Neural cell (in vitro differentiated cells): ENCODE results near the gene OTUB2.

ENCODE experiments used
- CTCF ChIP-seq: fragments of 450-650 bp; IDR thresholded peaks from 2 replicates; pipeline ENCODE4 v1.5.1; 2014; ENCODE audit warnings: antibody characterized with exemption, mild to moderate bottlenecking, moderate library complexity; ENCODE audit not compliant: poor library complexity, severe bottlenecking
- EP300 ChIP-seq: fragments of 450-650 bp; conservative IDR thresholded peaks from 2 replicates; pipeline ENCODE4 v1.6.1; 2014; ENCODE audit warnings: antibody characterized with exemption, mild to moderate bottlenecking, moderate library complexity; ENCODE audit not compliant: poor library complexity, severe bottlenecking
- EZH2 ChIP-seq: fragments of 200-600, 300-800 bp; shearing (Covaris generic), sonication (generic); IDR thresholded peaks from 2 replicates; pipeline ENCODE4 v1.6.1; 2014; ENCODE audit warnings: antibody characterized with exemption, low read length, borderline replicate concordance, mild to moderate bottlenecking; ENCODE audit not compliant: insufficient read depth, poor library complexity, severe bottlenecking
- MXI1 ChIP-seq: fragments of 450-650 bp; conservative IDR thresholded peaks from 2 replicates; pipeline ENCODE4 v1.6.1; 2014; ENCODE audit warnings: antibody characterized with exemption, mild to moderate bottlenecking; ENCODE audit not compliant: poor library complexity, severe bottlenecking
- POLR2AphosphoS5 ChIP-seq: IDR thresholded peaks from 2 replicates; pipeline ENCODE4 v1.6.1; 2012
- RAD21 ChIP-seq: fragments of 450-650 bp; conservative IDR thresholded peaks from 2 replicates; pipeline ENCODE4 v1.6.1; 2014; ENCODE audit warnings: antibody characterized with exemption, mild to moderate bottlenecking, moderate library complexity
- TAF1 ChIP-seq: IDR thresholded peaks from 2 replicates; pipeline ENCODE4 v1.6.1; 2012; ENCODE audit warnings: low read depth
- TF ChIP-seq, protein P1 (sequence below): IDR thresholded peaks from 2 replicates; pipeline ENCODE4 v1.6.1; 2012; ENCODE audit warnings: borderline replicate concordance

DNA sequence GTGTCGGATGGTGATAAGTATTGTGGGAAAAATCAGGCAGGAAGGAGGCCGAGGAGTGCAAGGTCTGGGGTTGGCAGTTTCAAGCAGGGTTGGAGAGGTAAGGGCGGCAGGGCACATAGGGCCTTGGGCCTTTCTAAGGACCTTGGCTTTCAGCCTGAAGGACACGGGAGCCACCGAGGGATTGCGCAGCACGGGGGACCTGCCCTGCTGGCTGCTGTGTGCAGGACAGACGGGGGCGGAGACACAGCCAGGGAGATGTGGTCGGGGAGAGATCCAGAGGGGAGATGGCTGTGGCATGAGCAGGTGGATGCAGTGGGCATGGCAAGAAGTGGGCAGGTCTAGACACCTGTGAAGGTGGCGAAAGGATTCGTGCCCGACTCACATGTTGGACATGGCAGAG lies 14.7 kb downstream of the OTUB2 start:
- TF ChIP-seq POLR2AphosphoS5 (no peak), CTCF (no peak), EP300 (no peak), TAF1 (no peak), RAD21 (no peak), EZH2 (no peak), MXI1 (no peak)
- TF ChIP-seq, protein P1, sequence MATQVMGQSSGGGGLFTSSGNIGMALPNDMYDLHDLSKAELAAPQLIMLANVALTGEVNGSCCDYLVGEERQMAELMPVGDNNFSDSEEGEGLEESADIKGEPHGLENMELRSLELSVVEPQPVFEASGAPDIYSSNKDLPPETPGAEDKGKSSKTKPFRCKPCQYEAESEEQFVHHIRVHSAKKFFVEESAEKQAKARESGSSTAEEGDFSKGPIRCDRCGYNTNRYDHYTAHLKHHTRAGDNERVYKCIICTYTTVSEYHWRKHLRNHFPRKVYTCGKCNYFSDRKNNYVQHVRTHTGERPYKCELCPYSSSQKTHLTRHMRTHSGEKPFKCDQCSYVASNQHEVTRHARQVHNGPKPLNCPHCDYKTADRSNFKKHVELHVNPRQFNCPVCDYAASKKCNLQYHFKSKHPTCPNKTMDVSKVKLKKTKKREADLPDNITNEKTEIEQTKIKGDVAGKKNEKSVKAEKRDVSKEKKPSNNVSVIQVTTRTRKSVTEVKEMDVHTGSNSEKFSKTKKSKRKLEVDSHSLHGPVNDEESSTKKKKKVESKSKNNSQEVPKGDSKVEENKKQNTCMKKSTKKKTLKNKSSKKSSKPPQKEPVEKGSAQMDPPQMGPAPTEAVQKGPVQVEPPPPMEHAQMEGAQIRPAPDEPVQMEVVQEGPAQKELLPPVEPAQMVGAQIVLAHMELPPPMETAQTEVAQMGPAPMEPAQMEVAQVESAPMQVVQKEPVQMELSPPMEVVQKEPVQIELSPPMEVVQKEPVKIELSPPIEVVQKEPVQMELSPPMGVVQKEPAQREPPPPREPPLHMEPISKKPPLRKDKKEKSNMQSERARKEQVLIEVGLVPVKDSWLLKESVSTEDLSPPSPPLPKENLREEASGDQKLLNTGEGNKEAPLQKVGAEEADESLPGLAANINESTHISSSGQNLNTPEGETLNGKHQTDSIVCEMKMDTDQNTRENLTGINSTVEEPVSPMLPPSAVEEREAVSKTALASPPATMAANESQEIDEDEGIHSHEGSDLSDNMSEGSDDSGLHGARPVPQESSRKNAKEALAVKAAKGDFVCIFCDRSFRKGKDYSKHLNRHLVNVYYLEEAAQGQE: no peak
